Measurements from ENCODE around the gene HDGFL3.
"Not testable (repeated sequence)": the region's sequence is repeated elsewhere in the genome, so short reads cannot be mapped to it uniquely, and the experiment has no call there.

HDGFL3 gene

GRCh38 chr15:83192742-83193141 lies 14.9 kb downstream of the HDGFL3 start:
- no peak for DNase-seq

- no peak for DNase-seq
Observed at GRCh38 chr15:83190450-83190849, 17.2 kb downstream of the HDGFL3 start.

- no peak for DNase-seq
Observed at GRCh38 chr15:83185561-83185960, 22.1 kb downstream of the HDGFL3 start.

- no peak for DNase-seq
Observed at GRCh38 chr15:83178869-83179325, 28.7 kb downstream of the HDGFL3 start.

- no peak for DNase-seq
Observed at GRCh38 chr15:83178390-83178789, 29.2 kb downstream of the HDGFL3 start.

GRCh38 chr15:83174891-83175290 lies 32.7 kb downstream of the HDGFL3 start:
- no peak for DNase-seq

GRCh38 chr15:83170474-83171165 lies 37.0 kb downstream of the HDGFL3 start:
- no peak for DNase-seq

- not testable (repeated sequence) for DNase-seq
Observed at GRCh38 chr15:83169576-83169975, 38.0 kb downstream of the HDGFL3 start.

GRCh38 chr15:83166830-83167229 lies 40.8 kb downstream of the HDGFL3 start:
- no peak for DNase-seq

GRCh38 chr15:83166218-83166617 lies 41.4 kb downstream of the HDGFL3 start:
- no peak for DNase-seq

- no peak for DNase-seq
Observed at GRCh38 chr15:83164771-83165404, 42.7 kb downstream of the HDGFL3 start.

GRCh38 chr15:83164111-83164770 lies 43.4 kb downstream of the HDGFL3 start:
- no peak for DNase-seq

- no peak for DNase-seq
Observed at GRCh38 chr15:83163032-83163431, 44.6 kb downstream of the HDGFL3 start.

- DNase-seq: no peak
Observed at GRCh38 chr15:83160741-83161140, 46.9 kb downstream of the HDGFL3 start.

- no peak for DNase-seq
Observed at GRCh38 chr15:83158393-83158792, 49.2 kb downstream of the HDGFL3 start.

- DNase-seq: no peak
Observed at GRCh38 chr15:83155942-83156341, 51.7 kb downstream of the HDGFL3 start.

GRCh38 chr15:83153288-83153687 lies 54.3 kb downstream of the HDGFL3 start:
- DNase-seq: no peak

GRCh38 chr15:83144771-83145170 lies 62.9 kb downstream of the HDGFL3 start:
- no peak for DNase-seq

- not testable (repeated sequence) for DNase-seq
Observed at GRCh38 chr15:83142151-83142550, 65.5 kb downstream of the HDGFL3 start.

GRCh38 chr15:83132861-83133523 lies 74.6 kb downstream of the HDGFL3 start:
- no peak for DNase-seq

GRCh38 chr15:83129791-83130190 lies 77.8 kb downstream of the HDGFL3 start:
- no peak for DNase-seq

- DNase-seq: no peak
Observed at GRCh38 chr15:83127547-83128150, 80.0 kb downstream of the HDGFL3 start.

GRCh38 chr15:83123529-83123928 lies 84.1 kb downstream of the HDGFL3 start:
- DNase-seq: no peak

Measured in MV-4-11 (cell line).